ENCODE measurements around the gene SLC25A41. TPM values are rescaled to one million over a fixed set of nuclear protein-coding genes. Genes with fewer than 3 reads are reported as not detected.

Gene SLC25A41
- total RNA-seq, 1 donor from 2014 or later: 1.8 TPM

DNA sequence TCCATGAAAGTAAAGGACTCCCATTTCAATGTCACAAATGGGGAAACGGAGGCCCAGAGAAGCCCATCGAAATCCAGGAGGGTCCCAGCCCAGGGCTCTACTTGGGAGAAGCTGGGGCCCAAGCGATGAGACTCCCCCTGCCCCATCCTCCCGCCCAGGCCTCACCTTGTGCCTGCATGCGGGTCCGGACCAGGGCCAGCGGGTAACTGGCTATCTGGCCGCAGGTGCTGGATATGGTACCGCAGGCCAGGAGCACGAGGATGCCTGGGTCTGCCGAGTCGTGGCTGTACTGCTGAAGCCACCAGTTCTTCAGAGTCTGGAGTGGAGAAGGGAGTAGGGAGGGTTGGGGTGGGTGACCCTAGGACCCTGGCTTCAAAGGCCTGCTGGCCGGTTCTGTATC, 10.4 kb upstream of the SLC25A41 start:
- Mint-ChIP-seq H3K4me3 (no peak overlapping the region), H3K4me1 (no peaks in the 10 kb centered on the region), H3K27ac (no peak overlapping the region), H3K27me3 (ENCODE audit: low read depth) (no peaks in the 10 kb centered on the region), H3K36me3 (peaks cover 33% of the 10 kb centered on the region), H3K9me3 (peaks cover 8% of the 10 kb centered on the region)
- TF ChIP-seq, protein P1, sequence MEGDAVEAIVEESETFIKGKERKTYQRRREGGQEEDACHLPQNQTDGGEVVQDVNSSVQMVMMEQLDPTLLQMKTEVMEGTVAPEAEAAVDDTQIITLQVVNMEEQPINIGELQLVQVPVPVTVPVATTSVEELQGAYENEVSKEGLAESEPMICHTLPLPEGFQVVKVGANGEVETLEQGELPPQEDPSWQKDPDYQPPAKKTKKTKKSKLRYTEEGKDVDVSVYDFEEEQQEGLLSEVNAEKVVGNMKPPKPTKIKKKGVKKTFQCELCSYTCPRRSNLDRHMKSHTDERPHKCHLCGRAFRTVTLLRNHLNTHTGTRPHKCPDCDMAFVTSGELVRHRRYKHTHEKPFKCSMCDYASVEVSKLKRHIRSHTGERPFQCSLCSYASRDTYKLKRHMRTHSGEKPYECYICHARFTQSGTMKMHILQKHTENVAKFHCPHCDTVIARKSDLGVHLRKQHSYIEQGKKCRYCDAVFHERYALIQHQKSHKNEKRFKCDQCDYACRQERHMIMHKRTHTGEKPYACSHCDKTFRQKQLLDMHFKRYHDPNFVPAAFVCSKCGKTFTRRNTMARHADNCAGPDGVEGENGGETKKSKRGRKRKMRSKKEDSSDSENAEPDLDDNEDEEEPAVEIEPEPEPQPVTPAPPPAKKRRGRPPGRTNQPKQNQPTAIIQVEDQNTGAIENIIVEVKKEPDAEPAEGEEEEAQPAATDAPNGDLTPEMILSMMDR (IDR thresholded peaks at IDR 0.05; ENCODE audit: unreplicated experiment): no peak
- DNase-seq (ENCODE audit: low spot score in 2 of 2, unreplicated experiment in 2 of 2): no peak

DNA sequence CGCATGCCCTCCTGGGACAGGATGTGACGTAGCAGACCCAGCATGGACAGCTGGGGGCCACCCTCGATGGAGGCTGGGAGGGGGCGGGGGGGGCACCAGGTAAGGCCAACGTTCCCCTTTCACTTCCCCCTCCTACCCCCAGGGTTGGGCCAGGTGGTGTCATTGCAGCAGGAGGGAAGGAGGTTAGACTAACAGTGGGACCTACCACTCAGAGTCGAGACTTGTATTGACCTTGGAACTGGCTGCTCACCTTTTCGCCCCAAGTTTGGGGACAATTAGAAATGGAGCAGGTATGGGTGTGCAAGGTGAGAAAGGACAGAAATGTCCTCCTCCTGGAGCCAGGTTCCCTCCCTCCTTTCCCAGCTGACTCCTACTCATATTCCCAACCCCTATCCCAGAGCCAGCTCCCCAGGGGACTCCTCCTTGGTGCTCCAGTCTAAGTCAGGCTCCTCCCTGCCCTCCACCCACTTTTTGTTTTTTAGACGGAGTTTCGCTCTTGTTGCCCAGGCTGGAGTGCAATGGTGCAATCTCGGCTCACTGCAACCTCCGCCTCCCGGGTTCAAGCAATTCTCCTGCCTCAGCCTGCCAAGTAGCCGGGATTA, 8.6 kb upstream of the SLC25A41 start:
- no peaks in the 10 kb centered on the region for H3K4me1 Mint-ChIP-seq
- peaks cover 8% of the 10 kb centered on the region for H3K9me3 Mint-ChIP-seq
- no peak overlapping the region for H3K27ac Mint-ChIP-seq
- H3K27me3 Mint-ChIP-seq (ENCODE audit: low read depth): no peaks in the 10 kb centered on the region
- peaks cover 33% of the 10 kb centered on the region for H3K36me3 Mint-ChIP-seq
- H3K4me3 Mint-ChIP-seq: no peak overlapping the region
- DNase-seq (ENCODE audit: low spot score in 2 of 2, unreplicated experiment in 2 of 2): no peak
- TF ChIP-seq, protein P1 (IDR thresholded peaks at IDR 0.05; ENCODE audit: unreplicated experiment): no peak

DNA sequence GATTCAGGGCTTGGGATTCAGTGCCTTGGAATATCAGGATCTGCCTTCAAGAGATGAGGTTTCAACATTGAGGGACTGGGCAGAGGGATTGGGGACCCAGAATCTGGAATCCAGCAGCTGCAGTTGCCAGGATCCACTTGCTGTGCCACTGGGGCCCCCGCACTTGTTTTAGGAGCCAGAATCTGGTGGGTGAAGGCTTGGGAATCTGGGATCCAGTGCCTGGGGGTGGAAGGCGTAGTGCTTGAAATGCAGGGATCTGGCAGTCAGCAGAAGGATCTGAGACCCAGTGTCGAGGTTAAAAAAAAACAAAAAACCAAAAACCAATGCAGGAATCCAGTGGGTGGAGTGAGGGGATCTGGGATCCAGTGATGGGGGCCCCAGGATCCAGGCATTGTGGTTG, 7.3 kb upstream of the SLC25A41 start:
- H3K27me3 Mint-ChIP-seq (ENCODE audit: low read depth): no peaks in the 10 kb centered on the region
- H3K27ac Mint-ChIP-seq: no peak overlapping the region
- peaks cover 4% of the 10 kb centered on the region for H3K9me3 Mint-ChIP-seq
- TF ChIP-seq, protein P1 (IDR thresholded peaks at IDR 0.05; ENCODE audit: unreplicated experiment): no peak
- no peak overlapping the region for H3K4me3 Mint-ChIP-seq
- peaks cover 22% of the 10 kb centered on the region for H3K36me3 Mint-ChIP-seq
- no peaks in the 10 kb centered on the region for H3K4me1 Mint-ChIP-seq
- no peak for DNase-seq (ENCODE audit: low spot score in 2 of 2, unreplicated experiment in 2 of 2)

DNA sequence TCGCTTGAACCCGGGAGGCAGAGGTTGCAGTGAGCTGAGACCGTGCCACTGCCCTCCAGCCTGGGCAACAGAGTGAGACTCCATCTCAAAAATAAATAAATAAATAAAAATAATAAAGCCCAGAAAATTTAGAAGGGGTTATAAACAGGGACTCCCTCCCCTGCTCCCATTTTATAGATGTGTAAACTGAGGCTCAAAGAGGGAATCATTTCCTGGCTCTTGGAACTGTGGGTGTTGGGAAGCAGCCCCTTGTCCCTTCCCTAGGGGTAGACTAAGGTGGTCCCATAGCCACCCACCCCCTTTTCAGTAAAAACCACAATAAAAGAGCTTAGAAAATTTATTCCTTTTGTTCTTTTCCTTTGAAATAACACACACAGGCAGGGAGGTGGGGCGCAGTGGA, 6.2 kb upstream of the SLC25A41 start:
- H3K4me3 Mint-ChIP-seq: no peak overlapping the region
- no peak for DNase-seq (ENCODE audit: low spot score in 2 of 2, unreplicated experiment in 2 of 2)
- no peaks in the 10 kb centered on the region for H3K4me1 Mint-ChIP-seq
- no peaks in the 10 kb centered on the region for H3K9me3 Mint-ChIP-seq
- no peaks in the 10 kb centered on the region for H3K27me3 Mint-ChIP-seq (ENCODE audit: low read depth)
- no peak overlapping the region for H3K27ac Mint-ChIP-seq
- peaks cover 14% of the 10 kb centered on the region for H3K36me3 Mint-ChIP-seq
- TF ChIP-seq, protein P1 (IDR thresholded peaks at IDR 0.05; ENCODE audit: unreplicated experiment): no peak

DNA sequence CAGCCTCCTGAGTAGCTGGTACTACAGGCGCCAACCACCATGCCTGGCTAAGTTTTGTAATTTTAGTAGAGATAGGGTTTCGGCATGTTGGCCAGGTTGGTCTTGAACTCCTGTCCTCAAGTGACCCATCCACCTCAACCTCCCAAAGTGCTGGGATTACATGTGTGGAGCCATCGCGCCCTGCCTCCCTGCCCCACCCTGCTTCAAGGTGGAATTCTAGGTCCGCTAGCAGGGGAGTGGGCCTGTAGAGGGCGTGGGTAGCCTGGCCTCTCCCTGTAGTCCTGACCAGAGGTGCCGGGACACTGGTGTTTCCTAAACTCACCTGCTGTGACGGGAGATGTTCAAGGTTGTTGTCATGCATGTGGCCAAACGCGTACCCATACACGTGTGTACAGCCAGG, 398 bp downstream of the SLC25A41 start:
- TF ChIP-seq, protein P1 (IDR thresholded peaks at IDR 0.05; ENCODE audit: unreplicated experiment): no peak
- H3K4me1 Mint-ChIP-seq: no peaks in the 10 kb centered on the region
- DNase-seq (ENCODE audit: low spot score in 2 of 2, unreplicated experiment in 2 of 2): no peak
- H3K4me3 Mint-ChIP-seq: no peak overlapping the region
- H3K9me3 Mint-ChIP-seq: no peaks in the 10 kb centered on the region
- H3K27ac Mint-ChIP-seq: no peak overlapping the region
- H3K27me3 Mint-ChIP-seq (ENCODE audit: low read depth): peaks cover 21% of the 10 kb centered on the region
- no peaks in the 10 kb centered on the region for H3K36me3 Mint-ChIP-seq

DNA sequence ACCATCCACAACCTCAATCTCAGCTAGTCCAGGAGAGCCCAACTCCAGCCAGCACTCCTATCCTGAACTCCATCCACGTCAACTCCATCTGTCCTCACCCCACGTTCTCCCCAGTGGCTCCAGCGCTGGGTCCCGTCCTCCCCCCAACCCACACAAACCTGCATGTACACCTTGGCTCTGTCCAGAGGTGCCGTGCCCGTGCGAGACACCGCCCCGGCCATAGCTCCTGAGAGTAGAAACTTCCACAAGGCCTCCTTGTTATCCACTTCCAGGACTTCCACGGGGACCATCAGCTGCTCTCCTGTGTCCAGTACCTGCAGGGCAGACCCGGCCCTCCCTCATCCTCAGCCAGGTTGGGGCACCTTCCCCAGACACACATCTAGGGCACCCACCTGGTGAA, 1.7 kb downstream of the SLC25A41 start:
- Mint-ChIP-seq H3K4me1 (no peaks in the 10 kb centered on the region), H3K27ac (no peak overlapping the region), H3K27me3 (ENCODE audit: low read depth) (peaks cover 21% of the 10 kb centered on the region), H3K36me3 (no peaks in the 10 kb centered on the region), H3K4me3 (no peak overlapping the region), H3K9me3 (no peaks in the 10 kb centered on the region)
- TF ChIP-seq, protein P1 (IDR thresholded peaks at IDR 0.05; ENCODE audit: unreplicated experiment): no peak
- no peak for DNase-seq (ENCODE audit: low spot score in 2 of 2, unreplicated experiment in 2 of 2)
